Kidney epithelial cell (primary cell): ENCODE measurements around the gene SCD. TPM values are rescaled to one million over a fixed set of nuclear protein-coding genes. Genes with fewer than 3 reads are reported as not detected.

Experiments
- DNase-seq: peaks from one replicate; pipeline ENCODE4 v3.0.0-alpha.2; 2010; ENCODE audit warnings: low read depth
- H3K27me3 ChIP-seq: 2 replicates; pipeline ENCODE4 v1.6.0; 2011; ENCODE audit warnings: low read length; ENCODE audit not compliant: control insufficient read depth, insufficient read depth
- H3K36me3 ChIP-seq: 2 replicates; pipeline ENCODE4 v1.5.1; 2011; ENCODE audit warnings: low read length; ENCODE audit not compliant: control insufficient read depth, insufficient read depth
- H3K4me3 ChIP-seq: 2 replicates; pipeline ENCODE4 v1.5.1; 2011; ENCODE audit warnings: low read depth, mild to moderate bottlenecking, control low read depth, low read length
- total RNA-seq: library from RNA; depleted of rRNA; stranded (reverse); fragments of >200 nt; gene quantifications from 2 replicates; pipeline ENCODE4 v1.2.3, GENCODE V29; 2015
- TF ChIP-seq, protein P1 (sequence below): IDR thresholded peaks from 2 replicates; pipeline ENCODE4 v1.5.1; 2011; ENCODE audit warnings: mild to moderate bottlenecking, moderate library complexity, low read length, control low read depth, inconsistent platforms; ENCODE audit not compliant: insufficient read depth, poor library complexity, severe bottlenecking

Gene SCD
- total RNA-seq, 1 donor from 2014 or later: 288 TPM

DNA sequence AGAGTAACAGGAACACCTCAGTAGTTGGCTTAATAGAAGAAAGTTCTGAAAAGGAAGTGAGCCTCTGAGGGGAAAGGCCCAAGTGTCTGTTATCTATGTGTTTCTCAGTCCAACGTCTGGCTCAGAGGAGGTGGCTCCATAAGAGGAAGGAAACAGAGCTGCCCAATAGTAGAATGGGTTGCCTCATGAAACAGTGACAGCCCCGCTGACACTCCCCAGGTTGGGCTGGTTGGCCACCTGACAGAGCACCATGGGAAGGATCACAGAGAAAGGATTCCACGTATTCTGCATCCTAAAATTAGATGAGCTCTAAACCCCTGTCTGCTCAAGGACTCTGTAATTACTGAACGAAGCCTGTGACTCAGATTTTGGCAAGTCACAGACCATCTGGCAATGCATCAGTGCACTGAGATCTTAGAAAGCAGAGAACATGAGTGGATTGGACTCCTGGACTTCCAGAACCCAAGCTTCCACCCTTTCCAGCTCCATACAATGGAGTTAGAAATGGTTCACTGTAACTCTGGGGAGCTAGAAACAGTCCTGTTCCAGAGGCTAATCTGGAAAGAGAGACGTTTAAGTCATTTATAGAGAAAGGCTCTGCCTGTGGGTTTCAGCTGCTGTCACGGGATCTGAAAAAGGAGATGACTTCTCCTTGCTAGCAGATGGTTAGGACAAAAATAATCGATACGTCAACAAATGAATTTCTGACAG, 19.9 kb upstream of the SCD start:
- Histone ChIP-seq H3K4me3 (no peak overlapping the region), H3K36me3 (no peaks in the 10 kb centered on the region), H3K27me3 (peaks cover 31% of the 10 kb centered on the region)
- TF ChIP-seq, protein P1, sequence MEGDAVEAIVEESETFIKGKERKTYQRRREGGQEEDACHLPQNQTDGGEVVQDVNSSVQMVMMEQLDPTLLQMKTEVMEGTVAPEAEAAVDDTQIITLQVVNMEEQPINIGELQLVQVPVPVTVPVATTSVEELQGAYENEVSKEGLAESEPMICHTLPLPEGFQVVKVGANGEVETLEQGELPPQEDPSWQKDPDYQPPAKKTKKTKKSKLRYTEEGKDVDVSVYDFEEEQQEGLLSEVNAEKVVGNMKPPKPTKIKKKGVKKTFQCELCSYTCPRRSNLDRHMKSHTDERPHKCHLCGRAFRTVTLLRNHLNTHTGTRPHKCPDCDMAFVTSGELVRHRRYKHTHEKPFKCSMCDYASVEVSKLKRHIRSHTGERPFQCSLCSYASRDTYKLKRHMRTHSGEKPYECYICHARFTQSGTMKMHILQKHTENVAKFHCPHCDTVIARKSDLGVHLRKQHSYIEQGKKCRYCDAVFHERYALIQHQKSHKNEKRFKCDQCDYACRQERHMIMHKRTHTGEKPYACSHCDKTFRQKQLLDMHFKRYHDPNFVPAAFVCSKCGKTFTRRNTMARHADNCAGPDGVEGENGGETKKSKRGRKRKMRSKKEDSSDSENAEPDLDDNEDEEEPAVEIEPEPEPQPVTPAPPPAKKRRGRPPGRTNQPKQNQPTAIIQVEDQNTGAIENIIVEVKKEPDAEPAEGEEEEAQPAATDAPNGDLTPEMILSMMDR: no peak
- DNase-seq: no peak

GRCh38 chr10:100327718-100328009, 19.4 kb upstream of the SCD start:
- TF ChIP-seq, protein P1: no peak
- Histone ChIP-seq H3K4me3 (no peak overlapping the region), H3K36me3 (no peaks in the 10 kb centered on the region), H3K27me3 (peaks cover 31% of the 10 kb centered on the region)
- DNase-seq: no peak

GRCh38 chr10:100328198-100328597, 18.8 kb upstream of the SCD start:
- Histone ChIP-seq H3K4me3 (no peak overlapping the region), H3K36me3 (no peaks in the 10 kb centered on the region), H3K27me3 (peaks cover 33% of the 10 kb centered on the region)
- TF ChIP-seq, protein P1: no peak
- no peak for DNase-seq

- Histone ChIP-seq H3K27me3 (peaks cover 41% of the 10 kb centered on the region), H3K4me3 (no peak within 1 kb of the TSS), H3K36me3 (no peaks in the 10 kb centered on the region)
- TF ChIP-seq, protein P1: no peak
- DNase-seq: no peak
Observed at GRCh38 chr10:100330079-100330478, 17.0 kb upstream of the SCD start, which contains the start of gene PKD2L1. PKD2L1 (minus strand) TSS chr10:100330228; CDS start chr10:100330103, 125 bp downstream.

DNA sequence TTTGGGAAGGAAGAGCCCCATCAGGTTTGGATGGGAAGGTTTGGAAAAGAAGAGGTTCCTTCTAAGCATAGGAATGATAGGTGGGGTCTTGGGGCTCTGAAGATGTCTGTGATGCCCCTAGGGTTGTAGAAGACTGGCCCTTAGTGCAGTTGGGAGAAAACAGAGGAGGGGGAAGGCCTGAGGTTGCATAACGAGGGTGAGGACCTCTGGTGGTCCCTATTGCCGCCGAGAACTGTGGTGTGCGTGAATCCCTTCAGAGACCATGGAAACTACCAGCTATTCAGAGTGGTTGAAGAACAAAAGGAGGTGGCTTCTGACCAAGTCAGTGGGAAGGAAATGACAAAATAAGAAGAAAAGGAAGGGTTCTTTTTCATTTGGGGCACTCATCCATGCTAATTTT, 13.9 kb upstream of the SCD start:
- H3K36me3 ChIP-seq: no peaks in the 10 kb centered on the region
- H3K27me3 ChIP-seq: peaks cover 36% of the 10 kb centered on the region
- no peak overlapping the region for H3K4me3 ChIP-seq
- DNase-seq: no peak
- TF ChIP-seq, protein P1: no peak

- no peak overlapping the region for H3K4me3 ChIP-seq
- no peaks in the 10 kb centered on the region for H3K36me3 ChIP-seq
- TF ChIP-seq, protein P1: no peak
- H3K27me3 ChIP-seq: peaks cover 36% of the 10 kb centered on the region
- no peak for DNase-seq
Observed at GRCh38 chr10:100333661-100334440, 13.2 kb upstream of the SCD start.
